ENCODE results near the gene LGMN.

Gene LGMN

GRCh38 chr14:92684801-92685560 is 63.4 kb downstream of the LGMN start:
- Histone ChIP-seq H3K4me1 (ENCODE audit: control insufficient read depth, insufficient read depth, low read length) (no peaks in the 10 kb centered on the region), H3K36me3 (ENCODE audit: control insufficient read depth in 2 of 2, insufficient read depth in 1 of 2, low read length in 2 of 2) (no peaks in the 10 kb centered on the region), H3K27ac (ENCODE audit: extremely low read depth, low read depth, low read length) (no peak overlapping the region), H3K4me3 (ENCODE audit: low read depth, low read length) (no peak overlapping the region), H3K9me3 (ENCODE audit: control insufficient read depth, insufficient read depth, low read depth, low read length) (no peaks in the 10 kb centered on the region)
- ChIA-PET POLR2A (interaction anchor here (0.5 kb wide), 1 partner anchor 565 kb away, joined by 3 read pairs; no protein-coding TSS in a partner anchor), CTCF (interaction anchor here (0.5 to 2.2 kb wide), 4 partner anchors 34 to 1034 kb away, joined by 3 to 19 read pairs (median 3); no protein-coding TSS in a partner anchor)
- TF ChIP-seq ZFHX2 (tag by site-specific recombination; conservative IDR thresholded peaks at IDR 0.05) (peak; percentile 92), KLF9 (tag by site-specific recombination; IDR thresholded peaks at IDR 0.05; ENCODE audit: low read depth) (peak; percentile 38; the same call in 1 of the 2 replicates), EGR2 (tag by site-specific recombination; IDR thresholded peaks at IDR 0.05; ENCODE audit: low read depth) (peak; percentile 94), AEBP2 (tag by site-specific recombination; IDR thresholded peaks at IDR 0.05; ENCODE audit: borderline replicate concordance) (no peak), KLF1 (tag by site-specific recombination; IDR thresholded peaks at IDR 0.05) (peak; percentile 80)

- ChIA-PET CTCF (no interaction called here), POLR2A (interaction anchor here (0.7 kb wide), 1 partner anchor 66 kb away, joined by 4 read pairs; the partner anchor contains the start of gene LGMN)
- Histone ChIP-seq H3K4me1 (ENCODE audit: control insufficient read depth, insufficient read depth, low read length) (no peaks in the 10 kb centered on the region), H3K36me3 (ENCODE audit: control insufficient read depth in 2 of 2, insufficient read depth in 1 of 2, low read length in 2 of 2) (no peaks in the 10 kb centered on the region), H3K27ac (ENCODE audit: extremely low read depth, low read depth, low read length) (no peak overlapping the region), H3K4me3 (ENCODE audit: low read depth, low read length) (no peak overlapping the region), H3K9me3 (ENCODE audit: control insufficient read depth, insufficient read depth, low read depth, low read length) (no peaks in the 10 kb centered on the region)
- no peak for TF ChIP-seq PBX3 (CRISPR knock-in tag; IDR thresholded peaks at IDR 0.05)
- TF ChIP-seq ZEB2 (tag by site-specific recombination; IDR thresholded peaks at IDR 0.05), result no peak
- TF ChIP-seq ZNF776 (tag by site-specific recombination; IDR thresholded peaks at IDR 0.05; ENCODE audit: borderline replicate concordance), result no peak
- no peak for TF ChIP-seq AEBP2 (tag by site-specific recombination; IDR thresholded peaks at IDR 0.05; ENCODE audit: borderline replicate concordance)
- no peak for TF ChIP-seq ZNF791 (tag by site-specific recombination; IDR thresholded peaks at IDR 0.05)
- TF ChIP-seq ZNF202 (tag by site-specific recombination; IDR thresholded peaks at IDR 0.05; ENCODE audit: borderline replicate concordance), result no peak
These were observed 65.4 kb downstream of the LGMN start for GRCh38 chr14:92683041-92683440.

GRCh38 chr14:92680781-92681650 is 67.4 kb downstream of the LGMN start:
- H3K9me3 ChIP-seq (ENCODE audit: control insufficient read depth, insufficient read depth, low read depth, low read length), result no peaks in the 10 kb centered on the region
- no peaks in the 10 kb centered on the region for H3K36me3 ChIP-seq (ENCODE audit: control insufficient read depth in 2 of 2, insufficient read depth in 1 of 2, low read length in 2 of 2)
- no peak overlapping the region for H3K27ac ChIP-seq (ENCODE audit: extremely low read depth, low read depth, low read length)
- ChIA-PET CTCF (interaction anchor here (0.5 to 1.8 kb wide), 17 partner anchors 11 to 1500 kb away, joined by 3 to 7 read pairs (median 4); no protein-coding TSS in a partner anchor), POLR2A (no interaction called here)
- H3K4me1 ChIP-seq (ENCODE audit: control insufficient read depth, insufficient read depth, low read length), result no peaks in the 10 kb centered on the region
- H3K4me3 ChIP-seq (ENCODE audit: low read depth, low read length), result no peak overlapping the region
- TF ChIP-seq ZNF138 (tag by site-specific recombination; IDR thresholded peaks at IDR 0.05; ENCODE audit: borderline replicate concordance) (no peak), ZNF521 (tag by site-specific recombination; IDR thresholded peaks at IDR 0.05) (no peak), ZNF341 (tag by site-specific recombination; IDR thresholded peaks at IDR 0.05; ENCODE audit: low read depth) (no peak), ZSCAN30 (tag by site-specific recombination; IDR thresholded peaks at IDR 0.05) (peak; percentile 53; the same call in 1 of the 2 replicates), ZEB2 (tag by site-specific recombination; IDR thresholded peaks at IDR 0.05) (no peak), IKZF3 (tag by site-specific recombination; IDR thresholded peaks at IDR 0.05) (0 out of 2 replicates have a peak, but pooled peaks have one; percentile 20), ZNF175 (tag by site-specific recombination; IDR thresholded peaks at IDR 0.05) (no peak), MZF1 (tag by site-specific recombination; IDR thresholded peaks at IDR 0.05; ENCODE audit: borderline replicate concordance) (no peak), GLIS1 (tag by site-specific recombination; IDR thresholded peaks at IDR 0.05) (no peak), KLF1 (tag by site-specific recombination; IDR thresholded peaks at IDR 0.05) (peak; percentile 37; the same call in 1 of the 2 replicates), ZNF654 (tag by site-specific recombination; IDR thresholded peaks at IDR 0.05; ENCODE audit: low read depth) (peak; percentile 87), ZNF560 (tag by site-specific recombination; IDR thresholded peaks at IDR 0.05; ENCODE audit: borderline replicate concordance) (no peak), ZBTB10 (tag by site-specific recombination; IDR thresholded peaks at IDR 0.05) (no peak)

Measured in HEK293 (cell line).